Fibroblast of lung (primary cell): ENCODE results near the gene CACUL1.
A peak's percentile ranks its signal among the peaks of the same experiment; 100 is the strongest.

Experiments
- CTCF ChIP-seq, 2 donors: IDR thresholded peaks in 1 of 2; conservative IDR thresholded peaks in 1 of 2; 1 replicate in 1 of 2; 2 replicates in 1 of 2; pipeline ENCODE4 v1.5.1; 2011 to 2012; ENCODE audit warnings: low read length in 2 of 2, control low read depth in 1 of 2, inconsistent platforms in 1 of 2, low read depth in 1 of 2, mild to moderate bottlenecking in 1 of 2
- EZH2 ChIP-seq: IDR thresholded peaks from 2 replicates; pipeline ENCODE4 v1.5.1; 2012; ENCODE audit warnings: low read length, control low read depth, mild to moderate bottlenecking; ENCODE audit errors: missing control alignments

DNA sequence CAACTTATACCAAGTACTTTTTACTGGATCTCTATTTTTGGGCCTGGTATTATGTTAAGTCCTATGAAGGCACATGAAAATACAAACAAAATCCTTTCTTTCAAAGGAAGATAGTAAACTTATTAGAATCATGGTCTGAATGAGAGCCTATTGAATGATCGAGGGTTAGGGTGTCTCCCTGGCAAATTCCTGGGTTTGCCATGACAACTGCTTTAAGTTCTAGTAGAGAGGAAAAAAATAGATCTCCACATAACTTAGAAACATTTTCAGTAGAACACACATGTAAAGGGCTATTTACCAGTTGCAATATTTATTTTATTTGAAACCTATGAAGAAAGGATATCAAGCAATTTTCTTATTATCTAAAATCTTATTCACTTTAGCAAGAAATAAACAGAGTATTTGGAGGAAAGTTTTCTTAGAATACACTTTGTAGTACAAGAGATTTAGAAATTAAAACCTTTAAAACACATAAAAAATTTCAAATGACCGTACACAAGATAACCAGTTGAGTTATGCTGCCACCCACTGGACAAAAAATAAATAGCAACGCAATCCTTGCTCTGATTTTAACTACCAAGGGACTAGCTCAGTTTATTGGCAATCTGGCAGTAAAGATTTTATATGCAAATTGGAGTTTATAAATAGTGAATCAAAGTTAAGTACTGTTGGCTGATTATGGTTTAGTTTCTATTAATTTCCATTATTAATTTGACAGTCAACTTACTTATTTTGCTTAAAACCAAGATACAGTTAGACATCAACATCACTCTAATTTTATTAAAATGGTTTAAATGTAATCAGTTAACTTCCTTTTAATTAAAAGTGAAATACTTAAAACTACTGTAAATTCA is 33.9 kb downstream of the CACUL1 start:
- TF ChIP-seq CTCF (conservative IDR thresholded peaks at IDR 0.05 in 1 of 2, IDR thresholded peaks at IDR 0.05 in 1 of 2; ENCODE audit: low read depth in 1 of 2, low read length in 2 of 2) = peak; percentile 68 to 69
- TF ChIP-seq EZH2 = no peak
